Thyroid gland (tissue), 4 donors: ENCODE data around the gene SSBP1. TPM values are rescaled to one million over a fixed set of nuclear protein-coding genes. Genes with fewer than 3 reads are reported as not detected.

Source experiments
- DNase-seq, 2 donors: peaks; one replicate each; pipeline ENCODE4 v3.0.0-alpha.2; 2019
- H3K27ac ChIP-seq, 3 donors: fragments of 200-600 bp; sonication (generic); 1 replicate in 2 of 3; 2 replicates in 1 of 3; pipeline ENCODE4 v1.5.1; 2016 to 2019; ENCODE audit warnings: mild to moderate bottlenecking in 1 of 3, moderate library complexity in 1 of 3
- H3K27me3 ChIP-seq: fragments of 200-600 bp; sonication (generic); one replicate; pipeline ENCODE4 v1.5.1; 2019
- H3K36me3 ChIP-seq, 2 donors: fragments of 200-600 bp; sonication (generic); one replicate each; pipeline ENCODE4 v1.5.1; 2016 to 2019
- H3K4me1 ChIP-seq, 2 donors: fragments of 200-600 bp; sonication (generic); one replicate each; pipeline ENCODE4 v1.5.1; 2017 to 2019
- H3K4me3 ChIP-seq, 3 donors: fragments of 200-600 bp; sonication (generic); replicated peaks in 1 of 3; 1 replicate in 2 of 3; 2 replicates in 1 of 3; pipeline ENCODE4 v1.5.1; 2016; ENCODE audit warnings: mild to moderate bottlenecking in 1 of 3
- H3K9me3 ChIP-seq: fragments of 200-600 bp; sonication (generic); one replicate; pipeline ENCODE4 v1.5.1; 2017
- CTCF ChIP-seq, 6 experiments: fragments of 200-600 bp in 3 of 6; fragments of 450-650 bp in 3 of 6; sonication (generic) in 3 of 6; IDR thresholded peaks; one replicate each; pipeline ENCODE4 v1.5.1; 2016 to 2019; ENCODE audit warnings: antibody characterized with exemption in 6 of 6, mild to moderate bottlenecking in 2 of 6, inconsistent platforms in 1 of 6, moderate library complexity in 1 of 6
- POLR2A ChIP-seq, 2 donors: fragments of 450-650 bp; IDR thresholded peaks; one replicate each; pipeline ENCODE4 v1.6.1; 2017; ENCODE audit warnings: antibody characterized with exemption in 2 of 2, mild to moderate bottlenecking in 2 of 2, moderate library complexity in 1 of 2
- WGBS, 2 donors: methylation state at CpG; one replicate each; pipeline ENCODE4 v1.1.5; 2017; 5-methylcytosine and 5-hydroxymethylcytosine counted together
- intact Hi-C: fragments of 100-400 bp; cut with DNase I; formaldehyde crosslinking; loops from one replicate; pipeline ENCODE4 v1.15.1; 2023
- total RNA-seq, 4 donors: library from RNA; depleted of rRNA; stranded (reverse); fragments of >200 nt; gene quantifications; one replicate each; pipeline ENCODE4 v1.2.3, GENCODE V29; 2016

Gene SSBP1
- total RNA-seq, 4 donors from 2014 or later, result 112 to 146 (median 129) TPM

GRCh38 chr7:141714571-141714970 is 23.6 kb upstream of the SSBP1 start:
- Histone ChIP-seq H3K36me3 (no peaks in the 10 kb centered on the region), H3K27ac (no peak overlapping the region), H3K4me3 (no peak overlapping the region), H3K4me1 (no peaks in the 10 kb centered on the region), H3K27me3 (no peaks in the 10 kb centered on the region), H3K9me3 (no peaks in the 10 kb centered on the region)
- intact Hi-C loops, result no loop called here
- TF ChIP-seq POLR2A (IDR thresholded peaks at IDR 0.05) (no peak), CTCF (IDR thresholded peaks at IDR 0.05) (no peak)
- no peak for DNase-seq
- WGBS, 2 donors, result 85 to 87% methylated on average over 2 of the region's 2 CpGs

GRCh38 chr7:141715018-141715417 is 23.1 kb upstream of the SSBP1 start:
- Histone ChIP-seq H3K36me3 (no peaks in the 10 kb centered on the region), H3K4me1 (no peaks in the 10 kb centered on the region), H3K27me3 (no peaks in the 10 kb centered on the region), H3K9me3 (no peaks in the 10 kb centered on the region), H3K27ac (no peak overlapping the region), H3K4me3 (no peak overlapping the region)
- DNase-seq, result no peak
- 53 to 65% methylated on average over 4 of the region's 4 CpGs for WGBS, 2 donors
- intact Hi-C loops, result no loop called here
- TF ChIP-seq POLR2A (IDR thresholded peaks at IDR 0.05) (no peak), CTCF (IDR thresholded peaks at IDR 0.05) (no peak)

- Histone ChIP-seq H3K4me1 (no peaks in the 10 kb centered on the region), H3K27me3 (no peaks in the 10 kb centered on the region), H3K4me3 (no peak overlapping the region), H3K36me3 (no peaks in the 10 kb centered on the region), H3K27ac (no peak overlapping the region), H3K9me3 (no peaks in the 10 kb centered on the region)
- intact Hi-C loops, result no loop called here
- DNase-seq, result no peak
- no peak for TF ChIP-seq POLR2A (IDR thresholded peaks at IDR 0.05)
- no peak for TF ChIP-seq CTCF (IDR thresholded peaks at IDR 0.05)
- 67 to 72% methylated on average over 6 of the region's 6 CpGs for WGBS, 2 donors
These were observed 22.1 kb upstream of the SSBP1 start for GRCh38 chr7:141715794-141716689.

- Histone ChIP-seq H3K9me3 (no peaks in the 10 kb centered on the region), H3K4me3 (no peak overlapping the region), H3K27me3 (no peaks in the 10 kb centered on the region), H3K36me3 (no peaks in the 10 kb centered on the region), H3K4me1 (no peaks in the 10 kb centered on the region), H3K27ac (no peak overlapping the region)
- no peak for DNase-seq
- TF ChIP-seq POLR2A (IDR thresholded peaks at IDR 0.05), result no peak
- WGBS, 2 donors, result 95 to 97% methylated on average over 1 of the region's 1 CpG
- intact Hi-C loops, result no loop called here
These were observed 20.7 kb upstream of the SSBP1 start for GRCh38 chr7:141717450-141717849.

GRCh38 chr7:141722529-141722928 is 15.6 kb upstream of the SSBP1 start:
- no peak overlapping the region for H3K4me3 ChIP-seq
- no peaks in the 10 kb centered on the region for H3K36me3 ChIP-seq
- 90 to 94% methylated on average over 2 of the region's 2 CpGs for WGBS, 2 donors
- no peaks in the 10 kb centered on the region for H3K4me1 ChIP-seq
- TF ChIP-seq CTCF (IDR thresholded peaks at IDR 0.05) (no peak), POLR2A (IDR thresholded peaks at IDR 0.05) (no peak)
- H3K27ac ChIP-seq, result no peak overlapping the region
- intact Hi-C loops, result no loop called here
- H3K27me3 ChIP-seq, result no peaks in the 10 kb centered on the region
- DNase-seq, result no peak
- no peaks in the 10 kb centered on the region for H3K9me3 ChIP-seq
